Islet of Langerhans (tissue), 1 donor: Measurements from ENCODE around the gene PRKAB1.

ENCODE experiments used
- FAIRE-seq: peaks from one replicate; lab custom pipeline; 2011; peaks lifted over from hg19 to GRCh38; lab: Jason Lieb, UNC

PRKAB1 gene

GRCh38 chr12:119713551-119714031, 45.7 kb downstream of the PRKAB1 start:
- no peak for FAIRE-seq

- FAIRE-seq, result no peak
These were observed 46.8 kb downstream of the PRKAB1 start for GRCh38 chr12:119714614-119715267.

- FAIRE-seq, result no peak
These were observed 47.3 kb downstream of the PRKAB1 start for GRCh38 chr12:119715268-119715620.

- no peak for FAIRE-seq
These were observed 50.2 kb downstream of the PRKAB1 start for GRCh38 chr12:119718141-119718540.

GRCh38 chr12:119720349-119720748, 52.4 kb downstream of the PRKAB1 start:
- FAIRE-seq, result no peak

GRCh38 chr12:119721306-119721705, 53.4 kb downstream of the PRKAB1 start:
- FAIRE-seq, result no peak

- FAIRE-seq, result no peak
These were observed 57.6 kb downstream of the PRKAB1 start for GRCh38 chr12:119725523-119725922.

GRCh38 chr12:119727600-119728443, 59.9 kb downstream of the PRKAB1 start:
- FAIRE-seq, result no peak

GRCh38 chr12:119728444-119728745, 60.5 kb downstream of the PRKAB1 start:
- FAIRE-seq, result no peak

- no peak for FAIRE-seq
These were observed 61.9 kb downstream of the PRKAB1 start for GRCh38 chr12:119729871-119730270.

- no peak for FAIRE-seq
These were observed 62.4 kb downstream of the PRKAB1 start for GRCh38 chr12:119730381-119730780.
